Left lung (tissue), 10 donors: Measurements from ENCODE around the gene ZNF276. TPM values are rescaled to one million over a fixed set of nuclear protein-coding genes. Genes with fewer than 3 reads are reported as not detected.
"Not testable (repeated sequence)": the region's sequence is repeated elsewhere in the genome, so short reads cannot be mapped to it uniquely, and the experiment has no call there.

Experiments used
- ATAC-seq: fragments of 200-7000 bp; cut with Tn5 transposase; one replicate; pipeline ENCODE4 v1.9.1; 2020; ENCODE audit warnings: moderate library complexity
- DNase-seq, 4 donors: peaks; one replicate each; pipeline ENCODE4 v3.0.0-alpha.2; 2013 to 2020
- H3K27ac ChIP-seq, 2 donors: fragments of 200-600 bp; sonication (generic) in 1 of 2; one replicate each; pipeline versions ENCODE4 v1.5.0 to v1.8.0; 2020 to 2021
- H3K27me3 ChIP-seq, 2 donors: fragments of 200-600 bp; sonication (generic) in 1 of 2; one replicate each; pipeline versions ENCODE4 v1.5.0 to v1.8.0; 2020 to 2021
- H3K36me3 ChIP-seq, 2 donors: fragments of 200-600 bp; sonication (generic) in 1 of 2; one replicate each; pipeline versions ENCODE4 v1.5.0 to v1.8.0; 2020 to 2021
- H3K4me1 ChIP-seq, 2 donors: fragments of 200-600 bp; one replicate each; pipeline ENCODE4 v1.8.0; 2021
- H3K4me3 ChIP-seq, 2 donors: fragments of 200-600 bp; sonication (generic) in 1 of 2; one replicate each; pipeline versions ENCODE4 v1.5.0 to v1.8.0; 2020 to 2021; ENCODE audit warnings: mild to moderate bottlenecking in 1 of 2
- H3K9me3 ChIP-seq, 2 donors: fragments of 200-600 bp; sonication (generic) in 1 of 2; one replicate each; pipeline versions ENCODE4 v1.5.0 to v1.8.0; 2020 to 2021
- intact Hi-C, 2 donors: fragments of 100-400 bp; cut with DNase I; formaldehyde crosslinking; loops; one replicate each; pipeline versions ENCODE4 v1.11.2 to v1.14.2; 2022
- polyA plus RNA-seq, 6 donors: library from polyadenylated mRNA; unstranded; fragments of 120-200 nt; gene quantifications; one replicate each; pipeline ENCODE4 v1.2.1, GENCODE V29; 2013; ENCODE audit not compliant: insufficient read length in 6 of 6
- total RNA-seq, 2 donors: library from RNA; stranded (reverse); fragmentation: NEBNext Ultra II Directional; extraction: Animal tissue kit (Norgen Biotek cat#: 25700); gene quantifications; one replicate each; pipeline ENCODE4 v1.2.1, GENCODE V29; 2021
- TF ChIP-seq, protein P1 (sequence below), 2 donors: fragments of 200-600 bp; sonication (generic) in 1 of 2; IDR thresholded peaks; one replicate each; pipeline versions ENCODE4 v1.5.0 to v1.8.0; 2021; ENCODE audit warnings: antibody characterized with exemption in 2 of 2
- donor health status: DM: no; HTN: yes; CAD: no.
- donor health status: DM: no; HTN: no; CAD: no.

Gene ZNF276
- total and polyA plus RNA-seq, 8 donors: 22.1 to 45.2 (median 32.7) TPM

DNA sequence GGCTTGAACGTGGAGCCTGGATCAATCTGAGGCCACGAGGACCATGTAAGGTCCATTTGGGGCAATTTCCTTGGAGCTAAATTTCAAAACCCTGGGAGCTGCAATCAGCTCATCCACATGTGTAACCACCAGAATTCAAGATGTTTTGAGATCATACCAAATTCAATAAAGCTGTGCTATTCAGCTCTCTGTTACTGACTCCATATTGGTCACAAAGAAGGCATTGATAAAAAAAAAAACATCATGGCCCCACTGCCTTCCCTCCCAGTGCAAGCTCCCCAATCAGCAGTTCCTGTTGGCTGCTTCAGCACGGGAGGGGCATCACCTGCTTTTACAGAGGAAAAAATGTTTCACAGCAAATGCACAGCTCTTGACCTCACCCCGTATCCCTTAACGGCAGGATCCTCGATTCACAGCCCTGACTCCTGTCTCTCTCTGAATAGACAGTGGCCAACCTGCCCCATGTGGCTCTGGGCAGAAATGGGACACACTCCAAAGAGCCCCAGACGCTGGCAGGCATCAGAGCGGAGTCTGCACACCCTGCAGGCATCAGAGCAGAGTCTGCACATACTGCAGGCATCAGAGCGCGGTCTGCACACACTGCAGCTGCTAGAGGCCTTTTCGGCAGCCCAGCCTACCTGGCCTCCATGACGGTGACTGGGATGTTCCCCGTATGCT is 58.0 kb downstream of the ZNF276 start:
- no peak for DNase-seq
- Histone ChIP-seq H3K36me3 (peaks cover 0 to 54% of the 10 kb centered on the region in 2 donors), H3K9me3 (no peaks in the 10 kb centered on the region), H3K4me1 (no peaks in the 10 kb centered on the region), H3K27ac (no peak overlapping the region), H3K27me3 (no peaks in the 10 kb centered on the region), H3K4me3 (no peak overlapping the region)
- TF ChIP-seq, protein P1, sequence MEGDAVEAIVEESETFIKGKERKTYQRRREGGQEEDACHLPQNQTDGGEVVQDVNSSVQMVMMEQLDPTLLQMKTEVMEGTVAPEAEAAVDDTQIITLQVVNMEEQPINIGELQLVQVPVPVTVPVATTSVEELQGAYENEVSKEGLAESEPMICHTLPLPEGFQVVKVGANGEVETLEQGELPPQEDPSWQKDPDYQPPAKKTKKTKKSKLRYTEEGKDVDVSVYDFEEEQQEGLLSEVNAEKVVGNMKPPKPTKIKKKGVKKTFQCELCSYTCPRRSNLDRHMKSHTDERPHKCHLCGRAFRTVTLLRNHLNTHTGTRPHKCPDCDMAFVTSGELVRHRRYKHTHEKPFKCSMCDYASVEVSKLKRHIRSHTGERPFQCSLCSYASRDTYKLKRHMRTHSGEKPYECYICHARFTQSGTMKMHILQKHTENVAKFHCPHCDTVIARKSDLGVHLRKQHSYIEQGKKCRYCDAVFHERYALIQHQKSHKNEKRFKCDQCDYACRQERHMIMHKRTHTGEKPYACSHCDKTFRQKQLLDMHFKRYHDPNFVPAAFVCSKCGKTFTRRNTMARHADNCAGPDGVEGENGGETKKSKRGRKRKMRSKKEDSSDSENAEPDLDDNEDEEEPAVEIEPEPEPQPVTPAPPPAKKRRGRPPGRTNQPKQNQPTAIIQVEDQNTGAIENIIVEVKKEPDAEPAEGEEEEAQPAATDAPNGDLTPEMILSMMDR (IDR thresholded peaks at IDR 0.05): no peak
- no peak for ATAC-seq
- intact Hi-C loops: no loop called here

DNA sequence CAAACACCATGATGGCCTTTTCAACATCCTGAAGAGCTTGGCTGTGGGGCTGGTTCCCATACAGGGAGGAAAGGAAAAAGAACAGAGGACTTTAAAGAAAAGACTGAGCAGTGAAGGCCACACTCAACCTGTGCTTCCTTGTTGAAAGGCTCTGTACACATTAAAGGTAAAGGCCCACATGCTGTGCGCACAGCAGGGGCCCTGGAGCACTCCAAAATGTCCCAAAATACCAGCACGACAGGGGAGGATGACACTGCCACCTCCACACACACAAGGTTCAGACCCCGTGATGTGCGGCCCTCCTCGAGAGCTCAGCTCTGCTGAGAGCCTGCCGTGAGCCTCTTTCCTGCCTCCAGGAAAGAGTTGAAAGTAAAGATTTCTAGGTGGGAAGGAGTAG is 58.6 kb downstream of the ZNF276 start:
- peaks cover 0 to 58% of the 10 kb centered on the region in 2 donors for H3K36me3 ChIP-seq
- H3K9me3 ChIP-seq: no peaks in the 10 kb centered on the region
- H3K4me3 ChIP-seq: no peak overlapping the region
- no peak overlapping the region for H3K27ac ChIP-seq
- no peak for DNase-seq
- TF ChIP-seq, protein P1 (IDR thresholded peaks at IDR 0.05): no peak
- no peaks in the 10 kb centered on the region for H3K27me3 ChIP-seq
- no peak for ATAC-seq
- intact Hi-C loops: no loop called here
- no peaks in the 10 kb centered on the region for H3K4me1 ChIP-seq

DNA sequence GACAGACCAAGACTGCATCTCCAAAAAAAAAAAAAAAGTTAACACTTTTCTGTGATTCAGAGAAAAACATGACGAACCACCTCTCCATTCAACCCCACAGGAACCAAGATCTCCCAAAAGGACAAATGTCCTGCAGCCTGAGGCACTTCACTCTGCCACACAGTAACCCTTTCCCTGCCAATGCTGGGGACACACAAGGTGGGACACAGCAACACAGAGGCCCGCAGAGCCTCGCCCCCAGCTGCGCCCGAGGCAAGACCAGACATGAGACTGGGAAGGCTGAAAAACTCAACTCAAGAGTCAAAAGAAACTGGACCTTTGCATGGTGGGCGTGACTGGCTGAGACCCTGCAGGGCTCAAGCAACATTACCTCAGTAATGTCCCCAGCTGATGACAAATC is 61.2 kb downstream of the ZNF276 start:
- H3K9me3 ChIP-seq: no peaks in the 10 kb centered on the region
- no peak for DNase-seq
- H3K4me3 ChIP-seq: no peak overlapping the region
- intact Hi-C loops: no loop called here
- TF ChIP-seq, protein P1 (IDR thresholded peaks at IDR 0.05): no peak
- no peak for ATAC-seq
- no peak overlapping the region for H3K27ac ChIP-seq
- no peaks in the 10 kb centered on the region for H3K4me1 ChIP-seq
- H3K27me3 ChIP-seq: no peaks in the 10 kb centered on the region
- peaks cover 0 to 46% of the 10 kb centered on the region in 2 donors for H3K36me3 ChIP-seq

DNA sequence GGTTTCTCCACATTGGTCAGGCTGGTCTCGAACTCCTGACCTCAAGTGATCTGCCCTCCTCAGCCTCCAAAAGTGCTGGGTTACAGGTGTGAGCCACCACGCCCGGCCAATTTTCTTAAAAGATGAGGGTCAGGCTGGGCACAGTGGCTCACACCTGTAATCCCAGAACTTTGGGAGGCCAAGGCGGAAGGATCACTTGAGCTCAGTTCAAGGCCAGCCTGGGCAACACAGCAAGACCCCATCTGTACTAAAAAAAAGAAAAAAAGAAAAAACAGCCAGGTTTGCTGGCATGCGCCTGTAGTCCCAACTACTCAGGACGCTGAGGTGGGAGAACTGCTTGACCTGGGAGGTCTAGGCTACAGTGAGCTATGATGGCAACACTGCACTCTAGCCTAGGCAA is 62.6 kb downstream of the ZNF276 start:
- H3K27ac ChIP-seq, H3K4me1 ChIP-seq, H3K9me3 ChIP-seq, H3K4me3 ChIP-seq, H3K27me3 ChIP-seq, DNase-seq, ATAC-seq, intact Hi-C loops: not testable (repeated sequence)
- peaks cover 0 to 35% of the 10 kb centered on the region in 2 donors for H3K36me3 ChIP-seq

DNA sequence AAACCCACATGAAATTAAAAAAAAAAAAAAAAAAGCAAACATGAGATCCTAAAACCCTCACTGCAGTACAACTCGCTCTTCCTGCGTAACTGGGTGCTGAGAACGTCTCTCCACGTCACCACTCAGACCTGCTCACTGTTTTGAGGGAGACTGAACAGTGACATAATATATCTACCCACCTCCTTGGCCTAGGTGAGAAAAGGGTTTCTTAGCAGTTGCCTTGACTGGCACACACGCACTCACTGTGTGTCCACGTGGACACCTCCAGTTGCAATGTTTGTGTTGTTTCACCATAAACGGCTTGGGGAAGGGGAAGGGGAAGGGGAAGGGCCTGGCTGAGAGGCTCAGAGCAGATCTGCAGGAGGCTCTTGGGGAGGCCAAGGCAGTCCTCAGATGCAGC is 63.1 kb downstream of the ZNF276 start:
- DNase-seq (no peak), ATAC-seq (no peak)
- Histone ChIP-seq H3K27me3 (no peaks in the 10 kb centered on the region), H3K4me3 (no peak overlapping the region), H3K27ac (no peak overlapping the region), H3K36me3 (peaks cover 0 to 34% of the 10 kb centered on the region in 2 donors), H3K9me3 (no peaks in the 10 kb centered on the region), H3K4me1 (no peaks in the 10 kb centered on the region)
- TF ChIP-seq, protein P1 (IDR thresholded peaks at IDR 0.05): no peak
- intact Hi-C loops: no loop called here
